PC-3 (cell line): ENCODE results near the gene PACSIN1. TPM values are rescaled to one million over a fixed set of nuclear protein-coding genes. Genes with fewer than 3 reads are reported as not detected.
A peak's percentile ranks its signal among the peaks of the same experiment; 100 is the strongest.

Source experiments
- ATAC-seq: fragments of 200-7000 bp; cut with Tn5 transposase; 2 replicates; pipeline ENCODE4 v1.9.1; 2020; ENCODE audit warnings: mild to moderate bottlenecking, moderate library complexity
- BruUV-seq: library from RNA; stranded (reverse); fragments of 400-500 nt; replicated peaks from 2 replicates; lab custom pipeline; 2021; lab: Mats Ljungman, UMichigan
- CTCF ChIA-PET: fragments of 300-600 bp; sonication (Branson Sonifier 250); formaldehyde crosslinking; loops from one replicate; lab custom pipeline; 2022; ENCODE audit warnings: antibody characterized with exemption; lab: Charles Lee
- POLR2A ChIA-PET: fragments of 300-600 bp; sonication (Branson Sonifier 250); formaldehyde crosslinking; loops from one replicate; lab custom pipeline; 2022; ENCODE audit warnings: antibody characterized with exemption; ENCODE audit not compliant: unreplicated experiment; lab: Charles Lee
- DNase-seq: peaks from one replicate; pipeline ENCODE4 v3.0.0-alpha.2; 2015
- H2AFZ ChIP-seq: fragments of 300-600 bp; sonication (generic); 2 replicates; pipeline ENCODE4 v1.6.0; 2016; ENCODE audit warnings: antibody characterized with exemption, low read length
- H3F3A ChIP-seq: fragments of 300-600 bp; sonication (generic); one replicate; pipeline ENCODE4 v1.6.0; 2017; ENCODE audit warnings: antibody characterized with exemption, low read length, control low read depth, mild to moderate bottlenecking; ENCODE audit not compliant: unreplicated experiment
- H3K27ac ChIP-seq: fragments of 300-600 bp; sonication (generic); 2 replicates; pipeline ENCODE4 v1.5.1; 2016; ENCODE audit warnings: mild to moderate bottlenecking, low read length
- H3K27me3 ChIP-seq: fragments of 300-600 bp; sonication (generic); 2 replicates; pipeline ENCODE4 v1.6.1; 2016; ENCODE audit warnings: low read length, mixed read lengths
- H3K36me3 ChIP-seq: fragments of 300-600 bp; sonication (generic); 2 replicates; pipeline ENCODE4 v1.6.1; 2016; ENCODE audit warnings: low read depth, mixed run types, low read length, mixed read lengths
- H3K4me1 ChIP-seq: fragments of 300-600 bp; sonication (generic); 2 replicates; pipeline ENCODE4 v1.5.1; 2016; ENCODE audit warnings: low read length; ENCODE audit not compliant: insufficient read depth
- H3K4me2 ChIP-seq: fragments of 300-600 bp; sonication (generic); 2 replicates; pipeline ENCODE4 v1.6.0; 2016; ENCODE audit warnings: low read length
- H3K4me3 ChIP-seq: fragments of 300-600 bp; sonication (generic); 2 replicates; pipeline ENCODE4 v1.5.1; 2016; ENCODE audit warnings: mild to moderate bottlenecking, low read length, mixed read lengths
- H3K79me2 ChIP-seq: fragments of 300-600 bp; sonication (generic); 2 replicates; pipeline ENCODE4 v1.6.1; 2017; ENCODE audit warnings: low read length, mixed read lengths
- H3K9ac ChIP-seq: fragments of 300-600 bp; sonication (generic); 2 replicates; pipeline ENCODE4 v1.6.0; 2016; ENCODE audit warnings: mild to moderate bottlenecking, low read length
- H3K9me2 ChIP-seq: fragments of 300-600 bp; sonication (generic); replicated peaks from 2 replicates; pipeline ENCODE4 v1.6.1; 2016; ENCODE audit warnings: mixed run types, low read length, mixed read lengths
- H3K9me3 ChIP-seq: fragments of 300-600 bp; sonication (generic); 2 replicates; pipeline ENCODE4 v1.6.1; 2016; ENCODE audit warnings: low read length, mixed read lengths
- H4K20me1 ChIP-seq: fragments of 300-600 bp; sonication (generic); 2 replicates; pipeline ENCODE4 v1.6.1; 2016; ENCODE audit warnings: low read length, mixed read lengths
- CTCF ChIP-seq: fragments of 300-600 bp; sonication (generic); conservative IDR thresholded peaks from 2 replicates; pipeline ENCODE4 v1.5.1; 2017; ENCODE audit warnings: antibody characterized with exemption, low read depth, mild to moderate bottlenecking, low read length
- EZH2 ChIP-seq: fragments of 300-600 bp; sonication (generic); IDR thresholded peaks from one replicate; pipeline ENCODE4 v1.6.1; 2017; ENCODE audit warnings: antibody characterized with exemption, mild to moderate bottlenecking, low read length; ENCODE audit not compliant: unreplicated experiment
- EZH2phosphoT487 ChIP-seq: fragments of 300-600 bp; sonication (generic); IDR thresholded peaks from 2 replicates; pipeline ENCODE4 v1.6.1; 2018; ENCODE audit warnings: mild to moderate bottlenecking, antibody characterized with exemption, low read length, borderline replicate concordance
- intact Hi-C: fragments of 100-400 bp; cut with micrococcal nuclease; formaldehyde crosslinking; loops from 2 replicates; pipeline ENCODE4 v1.9.0; 2023
- total RNA-seq: library from RNA; depleted of rRNA; stranded (reverse); fragments of >200 nt; gene quantifications from 2 replicates; pipeline ENCODE4 v1.2.3, GENCODE V29; 2014

Gene PACSIN1
- total RNA-seq, 1 experiment from 2014 or later = 2.3 TPM

- Histone ChIP-seq H3K9me2 (no peaks in the 10 kb centered on the region), H3K4me3 (peak overlapping the region; percentile 43; the same call in 1 of the 2 replicates), H3K4me2 (peak overlapping the region; percentile 76), H3F3A (no peaks in the 10 kb centered on the region), H3K4me1 (peaks cover 5% of the 10 kb centered on the region; the same call in 1 of the 2 replicates), H3K9ac (peak overlapping the region; percentile 41; the same call in 1 of the 2 replicates), H3K27ac (no peak overlapping the region), H3K27me3 (no peaks in the 10 kb centered on the region), H3K36me3 (no peaks in the 10 kb centered on the region), H3K79me2 (no peaks in the 10 kb centered on the region), H2AFZ (peak overlapping the region; percentile 66), H3K9me3 (no peaks in the 10 kb centered on the region), H4K20me1 (no peaks in the 10 kb centered on the region)
- ATAC-seq (peak; percentile 94), DNase-seq (peak; percentile 95)
- ChIA-PET POLR2A (interaction anchor here (0.5 kb wide), 1 partner anchor 290 kb away, joined by 3 read pairs; the partner anchor contains the start of gene HMGA1), CTCF (interaction anchor here (0.7 to 0.8 kb wide), 2 partner anchors 82 to 83 kb away, joined by 3 to 4 read pairs; no protein-coding TSS in a partner anchor)
- BruUV-seq = no TSS peak
- intact Hi-C loops = loop anchor here (1.0 to 2.0 kb wide), 3 partner anchors 20 to 82 kb away; no protein-coding TSS in a partner anchor
- TF ChIP-seq EZH2 = no peak
- no peak for TF ChIP-seq EZH2phosphoT487
- peak; percentile 60 for TF ChIP-seq CTCF
Observed at GRCh38 chr6:34526992-34527728, 61.3 kb downstream of the PACSIN1 start.

- H3K4me3 ChIP-seq = peak overlapping the region; percentile 43; the same call in 1 of the 2 replicates
- TF ChIP-seq EZH2 = no peak
- no peak for TF ChIP-seq EZH2phosphoT487
- TF ChIP-seq CTCF = no peak
- ATAC-seq (no peak), DNase-seq (no peak)
- peak overlapping the region; percentile 76 for H3K4me2 ChIP-seq
- CTCF ChIA-PET = interaction anchor here (0.8 kb wide), 1 partner anchor 83 kb away, joined by 4 read pairs; no protein-coding TSS in a partner anchor
- 0 out of 2 replicates have a peak overlapping the region, but pooled peaks have one; percentile 66 for H2AFZ ChIP-seq
- H3K27ac ChIP-seq = no peak overlapping the region
- no peaks in the 10 kb centered on the region for H3K27me3 ChIP-seq
- no peak overlapping the region for H3K9ac ChIP-seq
- POLR2A ChIA-PET = no interaction called here
- no peaks in the 10 kb centered on the region for H3K9me2 ChIP-seq
- no peaks in the 10 kb centered on the region for H3K36me3 ChIP-seq
- H3K79me2 ChIP-seq = no peaks in the 10 kb centered on the region
- no TSS peak for BruUV-seq
- H3K9me3 ChIP-seq = no peaks in the 10 kb centered on the region
- no peaks in the 10 kb centered on the region for H4K20me1 ChIP-seq
- no peaks in the 10 kb centered on the region for H3F3A ChIP-seq
- intact Hi-C loops = loop anchor here (1.0 to 2.0 kb wide), 3 partner anchors 19 to 81 kb away; no protein-coding TSS in a partner anchor
- H3K4me1 ChIP-seq = peaks cover 5% of the 10 kb centered on the region; the same call in 1 of the 2 replicates
Observed at GRCh38 chr6:34527751-34528670, 62.1 kb downstream of the PACSIN1 start.
